HCT116 (cell line): ENCODE measurements around the gene FYCO1. TPM values are rescaled to one million over a fixed set of nuclear protein-coding genes. Genes with fewer than 3 reads are reported as not detected.

Experiments used
- ATAC-seq: fragments of 200-7000 bp; cut with Tn5 transposase; 2 replicates; pipeline ENCODE4 v1.9.1; 2020; ENCODE audit warnings: mild to moderate bottlenecking, moderate library complexity
- BruUV-seq: library from RNA; stranded (reverse); fragments of 400-500 nt; replicated peaks from 2 replicates; lab custom pipeline; 2021; lab: Mats Ljungman, UMichigan
- CTCF ChIA-PET: fragments of 300-600 bp; sonication (Branson Sonifier 250); formaldehyde crosslinking; loops from one replicate; lab custom pipeline; 2021; ENCODE audit warnings: antibody characterized with exemption; lab: Charles Lee
- POLR2A ChIA-PET: fragments of 300-600, 350-600 bp; sonication (Branson Sonifier 250); formaldehyde crosslinking; loops from one replicate; lab custom pipeline; 2021; ENCODE audit warnings: antibody characterized with exemption; lab: Charles Lee
- RAD21 ChIA-PET, 2 experiments: fragments of 300-600 bp; sonication (Branson Sonifier 250); formaldehyde crosslinking; loops; one replicate each; lab custom pipeline; 2023; ENCODE audit warnings: low total read pairs in 2 of 2; ENCODE audit not compliant: uncharacterized antibody in 2 of 2, unreplicated experiment in 2 of 2, low non-redundant PET in 1 of 2; lab: Charles Lee
- DNase-seq: peaks from one replicate; pipeline ENCODE4 v3.0.0-alpha.2; 2010; ENCODE audit warnings: low read depth, low spot score
- H2AFZ ChIP-seq: fragments of 200-600 bp; shearing (Covaris generic), sonication (generic); 2 replicates; pipeline ENCODE4 v1.6.1; 2017; ENCODE audit warnings: low read depth, mixed run types, mixed read lengths, antibody characterized with exemption, low read length; ENCODE audit not compliant: poor library complexity, severe bottlenecking
- H3K27ac ChIP-seq: 2 replicates; pipeline ENCODE4 v1.5.1; 2012; ENCODE audit warnings: low read depth, low read length
- H3K27me3 ChIP-seq: fragments of 200-600 bp; sonication (generic); 2 replicates; pipeline ENCODE4 v1.6.1; 2016; ENCODE audit warnings: mixed run types, low read length, mixed read lengths; ENCODE audit not compliant: insufficient read depth
- H3K36me3 ChIP-seq, 2 experiments: fragments of 200-500 bp in 1 of 2; fragments of 200-600 bp in 1 of 2; sonication (Bioruptor generic) in 1 of 2; sonication (generic) in 1 of 2; 2 replicates each; pipeline versions ENCODE4 v1.5.1 to v1.6.1; 2014 to 2016; ENCODE audit warnings: low read length in 2 of 2, inconsistent platforms in 1 of 2, mixed read lengths in 1 of 2, mixed run types in 1 of 2; ENCODE audit not compliant: insufficient read depth in 2 of 2, control insufficient read depth in 1 of 2
- H3K4me1 ChIP-seq, 2 experiments: fragments of 200-600 bp in 1 of 2; sonication (generic) in 1 of 2; 2 replicates each; pipeline versions ENCODE4 v1.5.1 to v1.6.1; 2012 to 2017; ENCODE audit warnings: low read length in 2 of 2, inconsistent platforms in 1 of 2, mild to moderate bottlenecking in 1 of 2, mixed read lengths in 1 of 2, mixed run types in 1 of 2, moderate library complexity in 1 of 2; ENCODE audit not compliant: insufficient read depth in 2 of 2, control insufficient read depth in 1 of 2
- H3K4me2 ChIP-seq: fragments of 200-600 bp; sonication (generic); 2 replicates; pipeline ENCODE4 v1.6.1; 2017; ENCODE audit warnings: mixed run types, low read length, mixed read lengths
- H3K4me3 ChIP-seq, 2 experiments: fragments of 200-600 bp in 1 of 2; sonication (generic) in 1 of 2; replicated peaks in 1 of 2; 2 replicates each; pipeline ENCODE4 v1.5.1; 2011 to 2016; ENCODE audit warnings: low read length in 2 of 2, control low read depth in 1 of 2, low read depth in 1 of 2, mild to moderate bottlenecking in 1 of 2, mixed read lengths in 1 of 2, mixed run types in 1 of 2
- H3K79me2 ChIP-seq: fragments of 200-600 bp; sonication (generic); 2 replicates; pipeline ENCODE4 v1.6.1; 2017; ENCODE audit warnings: mild to moderate bottlenecking, mixed run types, low read length, moderate library complexity, mixed read lengths; ENCODE audit not compliant: insufficient read depth
- H3K9ac ChIP-seq: fragments of 200-600 bp; sonication (generic); 2 replicates; pipeline ENCODE4 v1.6.1; 2016; ENCODE audit warnings: low read length, mixed read lengths
- H3K9me2 ChIP-seq: fragments of 200-600 bp; sonication (generic), shearing (Covaris generic); 2 replicates; pipeline ENCODE4 v1.6.1; 2017; ENCODE audit warnings: mixed run types, mild to moderate bottlenecking, moderate library complexity; ENCODE audit not compliant: insufficient read depth
- H3K9me3 ChIP-seq, 2 experiments: fragments of 200-500 bp in 1 of 2; fragments of 200-600 bp in 1 of 2; sonication (Bioruptor generic) in 1 of 2; sonication (generic) in 1 of 2; 2 replicates each; pipeline ENCODE4 v1.6.1; 2014 to 2017; ENCODE audit warnings: low read length in 2 of 2, mixed read lengths in 2 of 2, inconsistent platforms in 1 of 2, low read depth in 1 of 2, mild to moderate bottlenecking in 1 of 2, mixed run types in 1 of 2, moderate library complexity in 1 of 2; ENCODE audit not compliant: control insufficient read depth in 1 of 2, insufficient read depth in 1 of 2
- H4K20me1 ChIP-seq: fragments of 200-600 bp; sonication (generic), shearing (Covaris generic); 2 replicates; pipeline ENCODE4 v1.6.1; 2017; ENCODE audit warnings: mixed run types, mild to moderate bottlenecking, moderate library complexity; ENCODE audit not compliant: insufficient read depth
- CTCF ChIP-seq, 3 experiments: fragments of 200-600 bp in 1 of 3; sonication (generic) in 1 of 3; IDR thresholded peaks in 2 of 3; conservative IDR thresholded peaks in 1 of 3; 2 replicates each; pipeline ENCODE4 v1.5.1; 2012 to 2017; ENCODE audit warnings: low read depth in 2 of 3, low read length in 2 of 3, antibody characterized with exemption in 1 of 3, borderline replicate concordance in 1 of 3, control low read depth in 1 of 3, mild to moderate bottlenecking in 1 of 3, mixed read lengths in 1 of 3, mixed run types in 1 of 3, moderate library complexity in 1 of 3; ENCODE audit not compliant: insufficient read depth in 1 of 3
- EGR1 ChIP-seq: IDR thresholded peaks from 2 replicates; pipeline ENCODE4 v1.6.1; 2012; ENCODE audit warnings: low read depth
- ELF1 ChIP-seq: IDR thresholded peaks from 2 replicates; pipeline ENCODE4 v1.6.1; 2012; ENCODE audit warnings: low read depth, borderline replicate concordance
- EZH2 ChIP-seq: fragments of 200-600 bp; sonication (generic); IDR thresholded peaks from 2 replicates; pipeline ENCODE4 v1.6.1; 2017; ENCODE audit warnings: antibody characterized with exemption, mixed run types
- JUND ChIP-seq: IDR thresholded peaks from 2 replicates; pipeline ENCODE4 v1.6.1; 2012
- POLR2AphosphoS5 ChIP-seq: IDR thresholded peaks from 2 replicates; pipeline ENCODE4 v1.6.1; 2011; ENCODE audit warnings: mild to moderate bottlenecking, low read depth, low read length, moderate library complexity
- RAD21 ChIP-seq: IDR thresholded peaks from 2 replicates; pipeline ENCODE4 v1.6.1; 2012; ENCODE audit warnings: low read depth, mild to moderate bottlenecking
- SIN3A ChIP-seq: IDR thresholded peaks from 2 replicates; pipeline ENCODE4 v1.6.1; 2012; ENCODE audit warnings: low read depth
- SP1 ChIP-seq: IDR thresholded peaks from 2 replicates; pipeline ENCODE4 v1.6.1; 2012; ENCODE audit warnings: low read depth
- YY1 ChIP-seq: IDR thresholded peaks from 2 replicates; pipeline ENCODE4 v1.6.1; 2011; ENCODE audit warnings: low read length, low read depth, moderate library complexity, mild to moderate bottlenecking; ENCODE audit not compliant: insufficient replicate concordance; ENCODE audit errors: extremely low read depth
- intact Hi-C: fragments of 100-400 bp; cut with micrococcal nuclease; formaldehyde crosslinking; loops from 2 replicates; pipeline ENCODE4 v1.10.0; 2022
- total RNA-seq: library from RNA; stranded (reverse); gene quantifications from one replicate; pipeline ENCODE4 v1.2.1, GENCODE V29; 2021; ENCODE audit not compliant: unreplicated experiment

FYCO1 gene
- total RNA-seq, 1 experiment from 2014 or later = 15.8 TPM

DNA sequence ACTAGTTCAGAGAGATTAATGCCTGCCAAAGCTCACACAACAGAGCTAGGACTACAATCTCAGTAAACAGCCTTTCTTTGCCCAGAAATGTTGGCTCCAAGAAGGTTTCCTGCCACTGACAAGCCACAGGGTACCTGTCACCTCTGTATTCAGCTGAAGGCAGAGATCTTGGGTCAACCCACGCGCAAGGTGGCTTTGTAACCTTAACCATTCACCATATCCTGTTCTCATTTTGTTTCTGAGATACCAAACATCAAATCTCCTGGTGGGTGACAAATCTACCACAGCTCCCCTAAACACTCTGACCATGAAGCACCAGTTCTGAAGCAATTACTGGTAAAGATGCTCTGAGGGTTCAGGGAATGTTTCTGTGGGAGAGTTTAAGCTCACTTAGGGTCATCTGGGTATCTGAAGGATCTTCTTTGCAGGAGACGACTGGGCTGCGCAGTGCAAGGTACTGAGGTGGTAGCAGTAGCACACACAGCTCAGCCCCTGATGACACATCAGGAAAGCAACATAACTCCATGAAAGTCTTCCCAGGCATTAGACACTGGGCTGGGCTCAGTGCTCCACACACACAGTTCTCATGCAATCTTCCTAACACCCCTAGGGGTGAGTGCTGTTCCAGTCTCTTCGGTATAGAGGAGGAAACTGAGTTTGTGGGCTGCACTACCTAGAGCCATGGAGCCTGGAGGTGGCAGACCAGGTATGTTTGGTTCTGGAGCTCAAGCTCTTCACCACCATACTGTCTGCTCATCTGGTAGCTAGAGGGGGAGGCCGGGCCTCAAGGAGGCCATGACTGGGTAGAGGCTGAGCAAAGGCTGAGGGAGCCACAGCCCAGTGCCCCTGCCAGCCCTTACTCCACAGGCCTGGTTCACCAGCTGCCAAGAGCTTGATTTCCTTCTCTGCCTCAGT lies 44.7 kb downstream of the FYCO1 start:
- no peak for TF ChIP-seq YY1
- TF ChIP-seq SP1 = no peak
- no peak for TF ChIP-seq RAD21
- no peak for TF ChIP-seq EZH2
- no peak for TF ChIP-seq JUND
- TF ChIP-seq ELF1 = no peak
- no peak for TF ChIP-seq SIN3A
- no peak for TF ChIP-seq CTCF (IDR thresholded peaks at IDR 0.05 in 2 of 3, conservative IDR thresholded peaks at IDR 0.05 in 1 of 3; ENCODE audit: borderline replicate concordance in 1 of 3, insufficient read depth in 1 of 3, low read depth in 2 of 3, low read length in 2 of 3)
- TF ChIP-seq EGR1 = no peak
- TF ChIP-seq POLR2AphosphoS5 = no peak
- peaks cover 16 to 45% of the 10 kb centered on the region in 2 experiments for H3K36me3 ChIP-seq

More for the DNA sequence above, 44.7 kb downstream of the FYCO1 start:
- ChIA-PET CTCF (interaction anchor here (1.3 kb wide), 1 partner anchor 12 kb away, joined by 3 read pairs; no protein-coding TSS in a partner anchor), RAD21 (no interaction called here), POLR2A (no interaction called here)
- intact Hi-C loops = no loop called here
- Histone ChIP-seq H3K27me3 (no peaks in the 10 kb centered on the region), H3K9me3 (no peaks in the 10 kb centered on the region), H3K9ac (no peak overlapping the region), H3K4me2 (no peak overlapping the region), H3K9me2 (no peaks in the 10 kb centered on the region), H3K79me2 (no peaks in the 10 kb centered on the region), H3K27ac (no peak overlapping the region), H4K20me1 (no peaks in the 10 kb centered on the region), H2AFZ (no peak overlapping the region), H3K4me3 (no peak overlapping the region), H3K4me1 (no peaks in the 10 kb centered on the region)
- DNase-seq (no peak), ATAC-seq (no peak)
- no TSS peak for BruUV-seq
